COLO829 (cell line): ENCODE results near the gene CFAP70.

Experiments used
- DNase-seq: peaks from one replicate; pipeline ENCODE4 v3.0.0; 2012; ENCODE audit warnings: low spot score

The CFAP70 gene

GRCh38 chr10:73215749-73216148 lies 142.9 kb downstream of the CFAP70 start:
- DNase-seq, result no peak

- no peak for DNase-seq
Observed at GRCh38 chr10:73211106-73211811, 147.4 kb downstream of the CFAP70 start.

- no peak for DNase-seq
Observed at GRCh38 chr10:73210395-73211105, 148.1 kb downstream of the CFAP70 start.

GRCh38 chr10:73209705-73210104 lies 149.0 kb downstream of the CFAP70 start:
- peak; percentile 27 for DNase-seq

- DNase-seq, result no peak
Observed at GRCh38 chr10:73207883-73208282, 150.8 kb downstream of the CFAP70 start.

GRCh38 chr10:73206385-73206784 lies 152.3 kb downstream of the CFAP70 start:
- no peak for DNase-seq

- DNase-seq, result no peak
Observed at GRCh38 chr10:73205890-73206289, 152.8 kb downstream of the CFAP70 start.

- no peak for DNase-seq
Observed at GRCh38 chr10:73205081-73205480, 153.6 kb downstream of the CFAP70 start.
